Peyer's patch (tissue), 4 donors: Measurements from ENCODE around the gene SOD1.

ENCODE experiments used
- CTCF ChIP-seq, 6 experiments: fragments of 450-650 bp in 4 of 6; fragments of 200-600 bp in 2 of 6; sonication (generic) in 1 of 6; IDR thresholded peaks; one replicate each; pipeline ENCODE4 v1.5.1; 2017 to 2019; ENCODE audit warnings: antibody characterized with exemption in 6 of 6, mild to moderate bottlenecking in 3 of 6, moderate library complexity in 1 of 6
- POLR2A ChIP-seq, 2 donors: fragments of 450-650 bp; IDR thresholded peaks; one replicate each; pipeline ENCODE4 v1.5.1; 2017; ENCODE audit warnings: antibody characterized with exemption in 2 of 2, mild to moderate bottlenecking in 2 of 2, moderate library complexity in 2 of 2

DNA sequence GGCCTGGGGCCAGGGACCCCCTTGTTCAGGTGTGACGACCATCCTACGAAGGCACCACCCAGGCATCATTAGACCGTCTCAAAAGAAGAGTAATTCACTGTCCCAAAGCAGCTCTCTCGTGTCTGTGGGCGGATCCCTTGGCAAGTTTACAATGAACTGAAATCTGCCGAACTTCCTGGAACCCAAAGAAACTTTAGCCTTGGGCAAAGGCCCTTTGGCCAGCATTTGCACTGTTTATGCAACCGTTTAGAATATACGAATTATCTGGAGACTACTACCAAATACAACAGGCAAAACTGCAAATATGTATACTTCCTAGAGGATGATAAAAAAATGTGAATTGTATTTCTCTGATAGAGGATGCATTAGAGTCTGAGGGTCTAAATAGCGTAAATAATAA, 1.4 kb upstream of the SOD1 start:
- TF ChIP-seq POLR2A (IDR thresholded peaks at IDR 0.05): no peak
- no peak for TF ChIP-seq CTCF (IDR thresholded peaks at IDR 0.05)
